GM21360 (cell line): ENCODE measurements around the gene IL9R.
"Not testable (repeated sequence)": the region's sequence is repeated elsewhere in the genome, so short reads cannot be mapped to it uniquely, and the experiment has no call there.

Experiments used
- ATAC-seq: cut with Tn5 transposase; IDR thresholded peaks from one replicate; pipeline ENCODE4 v1.9.1; 2021; ENCODE audit warnings: mild to moderate bottlenecking, moderate library complexity; ENCODE audit not compliant: unreplicated experiment

Gene IL9R

GRCh38 chrX:155995321-155995875 is 2.1 kb upstream of the IL9R start:
- ATAC-seq = no peak

- ATAC-seq = no peak
Observed at GRCh38 chrX:155998116-155998515, 620 bp downstream of the IL9R start.

GRCh38 chrX:155998761-155999510 is 1.4 kb downstream of the IL9R start:
- ATAC-seq = no peak

- ATAC-seq = not testable (repeated sequence)
Observed at GRCh38 chrX:155999751-156000150, 2.3 kb downstream of the IL9R start.

- ATAC-seq = no peak
Observed at GRCh38 chrX:156000361-156000926, 2.9 kb downstream of the IL9R start.

- ATAC-seq = no peak
Observed at GRCh38 chrX:156001001-156001666, 3.6 kb downstream of the IL9R start.

- no peak for ATAC-seq
Observed at GRCh38 chrX:156001667-156002021, 4.1 kb downstream of the IL9R start.

- no peak for ATAC-seq
Observed at GRCh38 chrX:156002507-156002906, 5.0 kb downstream of the IL9R start.

GRCh38 chrX:156003486-156004185 is 6.1 kb downstream of the IL9R start:
- ATAC-seq = no peak

GRCh38 chrX:156004256-156004655 is 6.8 kb downstream of the IL9R start:
- ATAC-seq = no peak

GRCh38 chrX:156004740-156005139 is 7.2 kb downstream of the IL9R start:
- no peak for ATAC-seq

GRCh38 chrX:156005144-156005543 is 7.6 kb downstream of the IL9R start:
- no peak for ATAC-seq

GRCh38 chrX:156006468-156006867 is 9.0 kb downstream of the IL9R start:
- not testable (repeated sequence) for ATAC-seq

- ATAC-seq = not testable (repeated sequence)
Observed at GRCh38 chrX:156008379-156008778, 10.9 kb downstream of the IL9R start.

GRCh38 chrX:156008915-156009314 is 11.4 kb downstream of the IL9R start:
- ATAC-seq = no peak

- not testable (repeated sequence) for ATAC-seq
Observed at GRCh38 chrX:156009691-156010090, 12.2 kb downstream of the IL9R start.

- peak; percentile 50 for ATAC-seq
Observed at GRCh38 chrX:156013286-156013953, 15.9 kb downstream of the IL9R start.

- not testable (repeated sequence) for ATAC-seq
Observed at GRCh38 chrX:156019846-156020245, 22.4 kb downstream of the IL9R start.

- not testable (repeated sequence) for ATAC-seq
Observed at GRCh38 chrX:156023002-156023401, 25.5 kb downstream of the IL9R start.

GRCh38 chrX:156024949-156025492 is 27.5 kb downstream of the IL9R start:
- ATAC-seq = not testable (repeated sequence)
